ENCODE data around the gene SOCS4.
"Not testable (repeated sequence)": the region's sequence is repeated elsewhere in the genome, so short reads cannot be mapped to it uniquely, and the experiment has no call there.

SOCS4 gene

GRCh38 chr14:55057919-55058318, 30.9 kb downstream of the SOCS4 start:
- Histone ChIP-seq H3K27me3 (ENCODE audit: insufficient read depth, low read depth) (no peaks in the 10 kb centered on the region), H3K36me3 (ENCODE audit: insufficient read depth) (no peaks in the 10 kb centered on the region), H3K4me1 (ENCODE audit: low read depth, poor library complexity, severe bottlenecking) (peaks cover 7% of the 10 kb centered on the region), H2AFZ (ENCODE audit: low read depth) (no peak overlapping the region), H3K4me2 (no peak overlapping the region), H3K79me2 (ENCODE audit: insufficient read depth, low read depth) (peaks cover 64% of the 10 kb centered on the region), H3K4me3 (IDR thresholded peaks at IDR 0.05; ENCODE audit: insufficient read depth, low read depth, low read length) (no peak overlapping the region), H3K9ac (no peak overlapping the region), H4K20me1 (ENCODE audit: insufficient read depth) (peaks cover 13% of the 10 kb centered on the region; the same call in 1 of the 2 replicates), H3K27ac (no peak overlapping the region)
- TF ChIP-seq CTCF (conservative IDR thresholded peaks at IDR 0.05; ENCODE audit: low read depth, low read length), result no peak

GRCh38 chr14:55059333-55059732, 32.3 kb downstream of the SOCS4 start:
- no peak overlapping the region for H3K9ac ChIP-seq
- no peaks in the 10 kb centered on the region for H3K4me1 ChIP-seq (ENCODE audit: low read depth, poor library complexity, severe bottlenecking)
- no peak overlapping the region for H3K27ac ChIP-seq
- no peak overlapping the region for H3K4me3 ChIP-seq (IDR thresholded peaks at IDR 0.05; ENCODE audit: insufficient read depth, low read depth, low read length)
- H3K4me2 ChIP-seq, result no peak overlapping the region
- H2AFZ ChIP-seq (ENCODE audit: low read depth), result no peak overlapping the region
- H4K20me1 ChIP-seq (ENCODE audit: insufficient read depth), result peaks cover 11% of the 10 kb centered on the region; the same call in 1 of the 2 replicates
- no peak for TF ChIP-seq CTCF (conservative IDR thresholded peaks at IDR 0.05; ENCODE audit: low read depth, low read length)
- no peaks in the 10 kb centered on the region for H3K36me3 ChIP-seq (ENCODE audit: insufficient read depth)
- H3K79me2 ChIP-seq (ENCODE audit: insufficient read depth, low read depth), result peaks cover 51% of the 10 kb centered on the region
- H3K27me3 ChIP-seq (ENCODE audit: insufficient read depth, low read depth), result no peaks in the 10 kb centered on the region

GRCh38 chr14:55062517-55063351, 35.7 kb downstream of the SOCS4 start:
- no peak overlapping the region for H3K9ac ChIP-seq
- no peaks in the 10 kb centered on the region for H3K4me1 ChIP-seq (ENCODE audit: low read depth, poor library complexity, severe bottlenecking)
- no peaks in the 10 kb centered on the region for H3K36me3 ChIP-seq (ENCODE audit: insufficient read depth)
- H3K4me2 ChIP-seq, result no peak overlapping the region
- TF ChIP-seq CTCF (conservative IDR thresholded peaks at IDR 0.05; ENCODE audit: low read depth, low read length), result no peak
- no peak overlapping the region for H3K27ac ChIP-seq
- no peaks in the 10 kb centered on the region for H4K20me1 ChIP-seq (ENCODE audit: insufficient read depth)
- H2AFZ ChIP-seq (ENCODE audit: low read depth), result no peak overlapping the region
- no peak overlapping the region for H3K4me3 ChIP-seq (IDR thresholded peaks at IDR 0.05; ENCODE audit: insufficient read depth, low read depth, low read length)
- H3K27me3 ChIP-seq (ENCODE audit: insufficient read depth, low read depth), result no peaks in the 10 kb centered on the region
- H3K79me2 ChIP-seq (ENCODE audit: insufficient read depth, low read depth), result peaks cover 20% of the 10 kb centered on the region

GRCh38 chr14:55064896-55065295, 37.9 kb downstream of the SOCS4 start:
- H4K20me1 ChIP-seq (ENCODE audit: insufficient read depth); H3K9ac ChIP-seq; H3K79me2 ChIP-seq (ENCODE audit: insufficient read depth, low read depth); H2AFZ ChIP-seq (ENCODE audit: low read depth); H3K4me3 ChIP-seq (IDR thresholded peaks at IDR 0.05; ENCODE audit: insufficient read depth, low read depth, low read length); H3K4me1 ChIP-seq (ENCODE audit: low read depth, poor library complexity, severe bottlenecking); H3K4me2 ChIP-seq; H3K36me3 ChIP-seq (ENCODE audit: insufficient read depth); H3K27ac ChIP-seq; H3K27me3 ChIP-seq (ENCODE audit: insufficient read depth, low read depth): not testable (repeated sequence)

GRCh38 chr14:55065411-55065810, 38.4 kb downstream of the SOCS4 start:
- no peak for TF ChIP-seq CTCF (conservative IDR thresholded peaks at IDR 0.05; ENCODE audit: low read depth, low read length)
- H3K4me1 ChIP-seq (ENCODE audit: low read depth, poor library complexity, severe bottlenecking), result no peaks in the 10 kb centered on the region
- no peak overlapping the region for H3K9ac ChIP-seq
- peaks cover 6% of the 10 kb centered on the region for H3K79me2 ChIP-seq (ENCODE audit: insufficient read depth, low read depth)
- H3K4me3 ChIP-seq (IDR thresholded peaks at IDR 0.05; ENCODE audit: insufficient read depth, low read depth, low read length), result no peak overlapping the region
- H3K36me3 ChIP-seq (ENCODE audit: insufficient read depth), result no peaks in the 10 kb centered on the region
- H3K27me3 ChIP-seq (ENCODE audit: insufficient read depth, low read depth), result no peaks in the 10 kb centered on the region
- no peak overlapping the region for H3K4me2 ChIP-seq
- no peak overlapping the region for H3K27ac ChIP-seq
- no peaks in the 10 kb centered on the region for H4K20me1 ChIP-seq (ENCODE audit: insufficient read depth)
- H2AFZ ChIP-seq (ENCODE audit: low read depth), result no peak overlapping the region
